Stimulated activated naive CD8-positive, alpha-beta T cell treated with anti-CD3 and anti-CD28 coated beads, Interleukin-15, Interleukin-2, amounts not matched to agents 100 ng/mL and 50 ng/mL, for 24 hours (primary cell): ENCODE data around the gene ZBTB20.

ENCODE experiments used
- H3K27ac Mint-ChIP-seq: one replicate; pipeline ENCODE4 v1.8.0; 2021; ENCODE audit warnings: mild to moderate bottlenecking, mixed read lengths
- H3K27me3 Mint-ChIP-seq: one replicate; pipeline ENCODE4 v1.8.0; 2021; ENCODE audit warnings: mixed read lengths
- H3K36me3 Mint-ChIP-seq: one replicate; pipeline ENCODE4 v1.8.0; 2021; ENCODE audit warnings: low read depth, mixed read lengths
- H3K4me1 Mint-ChIP-seq: one replicate; pipeline ENCODE4 v1.8.0; 2021; ENCODE audit warnings: low read depth, mixed read lengths
- H3K4me3 Mint-ChIP-seq: one replicate; pipeline ENCODE4 v1.8.0; 2021; ENCODE audit warnings: mild to moderate bottlenecking, mixed read lengths
- H3K9me3 Mint-ChIP-seq: one replicate; pipeline ENCODE4 v1.8.0; 2021; ENCODE audit warnings: mixed read lengths

Gene ZBTB20

GRCh38 chr3:114609973-114610630, 537.0 kb downstream of the ZBTB20 start:
- peaks cover 4% of the 10 kb centered on the region for H3K9me3 Mint-ChIP-seq
- H3K4me3 Mint-ChIP-seq: no peak overlapping the region
- H3K27me3 Mint-ChIP-seq: no peaks in the 10 kb centered on the region
- no peaks in the 10 kb centered on the region for H3K4me1 Mint-ChIP-seq
- H3K36me3 Mint-ChIP-seq: no peaks in the 10 kb centered on the region
- no peak overlapping the region for H3K27ac Mint-ChIP-seq

- no peaks in the 10 kb centered on the region for H3K36me3 Mint-ChIP-seq
Observed at GRCh38 chr3:114608293-114608692, 538.8 kb downstream of the ZBTB20 start.

GRCh38 chr3:114606336-114606735, 540.8 kb downstream of the ZBTB20 start:
- H3K27me3 Mint-ChIP-seq: no peaks in the 10 kb centered on the region
- H3K36me3 Mint-ChIP-seq: no peaks in the 10 kb centered on the region
- H3K4me1 Mint-ChIP-seq: no peaks in the 10 kb centered on the region
- H3K27ac Mint-ChIP-seq: no peak overlapping the region
- no peak overlapping the region for H3K4me3 Mint-ChIP-seq
- H3K9me3 Mint-ChIP-seq: no peaks in the 10 kb centered on the region

More at GRCh38 chr3:114608293-114608692, 538.8 kb downstream of the ZBTB20 start:
- Mint-ChIP-seq H3K4me3 (no peak overlapping the region), H3K27me3 (no peaks in the 10 kb centered on the region), H3K27ac (no peak overlapping the region), H3K9me3 (peaks cover 4% of the 10 kb centered on the region), H3K4me1 (no peaks in the 10 kb centered on the region)

GRCh38 chr3:114600571-114600970, 546.5 kb downstream of the ZBTB20 start:
- Mint-ChIP-seq H3K4me1 (no peaks in the 10 kb centered on the region), H3K4me3 (no peak overlapping the region), H3K27me3 (no peaks in the 10 kb centered on the region), H3K27ac (no peak overlapping the region), H3K9me3 (no peaks in the 10 kb centered on the region), H3K36me3 (no peaks in the 10 kb centered on the region)

GRCh38 chr3:114597871-114598270, 549.2 kb downstream of the ZBTB20 start:
- no peak overlapping the region for H3K27ac Mint-ChIP-seq
- H3K36me3 Mint-ChIP-seq: peaks cover 4% of the 10 kb centered on the region
- no peaks in the 10 kb centered on the region for H3K27me3 Mint-ChIP-seq
- H3K9me3 Mint-ChIP-seq: no peaks in the 10 kb centered on the region
- no peaks in the 10 kb centered on the region for H3K4me1 Mint-ChIP-seq
- H3K4me3 Mint-ChIP-seq: no peak overlapping the region

- Mint-ChIP-seq H3K36me3 (peaks cover 4% of the 10 kb centered on the region), H3K9me3 (no peaks in the 10 kb centered on the region), H3K27me3 (no peaks in the 10 kb centered on the region), H3K27ac (no peak overlapping the region), H3K4me3 (no peak overlapping the region), H3K4me1 (no peaks in the 10 kb centered on the region)
Observed at GRCh38 chr3:114597012-114597411, 550.1 kb downstream of the ZBTB20 start.

GRCh38 chr3:114596147-114596546, 550.9 kb downstream of the ZBTB20 start:
- no peak overlapping the region for H3K27ac Mint-ChIP-seq
- H3K9me3 Mint-ChIP-seq: no peaks in the 10 kb centered on the region
- H3K27me3 Mint-ChIP-seq: no peaks in the 10 kb centered on the region

GRCh38 chr3:114595522-114596028, 551.5 kb downstream of the ZBTB20 start:
- peaks cover 6% of the 10 kb centered on the region for H3K4me1 Mint-ChIP-seq
- H3K27ac Mint-ChIP-seq: no peak overlapping the region
- H3K4me3 Mint-ChIP-seq: no peak overlapping the region
- no peaks in the 10 kb centered on the region for H3K9me3 Mint-ChIP-seq
- no peaks in the 10 kb centered on the region for H3K27me3 Mint-ChIP-seq
- H3K36me3 Mint-ChIP-seq: peaks cover 4% of the 10 kb centered on the region

More at GRCh38 chr3:114596147-114596546, 550.9 kb downstream of the ZBTB20 start:
- Mint-ChIP-seq H3K4me1 (peaks cover under 1% of the 10 kb centered on the region), H3K36me3 (peaks cover 4% of the 10 kb centered on the region), H3K4me3 (no peak overlapping the region)

GRCh38 chr3:114590309-114591047, 556.6 kb downstream of the ZBTB20 start:
- H3K36me3 Mint-ChIP-seq: peaks cover 13% of the 10 kb centered on the region
- no peaks in the 10 kb centered on the region for H3K27me3 Mint-ChIP-seq
- H3K4me1 Mint-ChIP-seq: peaks cover 20% of the 10 kb centered on the region
- no peaks in the 10 kb centered on the region for H3K9me3 Mint-ChIP-seq
- no peak overlapping the region for H3K27ac Mint-ChIP-seq
- no peak overlapping the region for H3K4me3 Mint-ChIP-seq

GRCh38 chr3:114587986-114588385, 559.1 kb downstream of the ZBTB20 start:
- Mint-ChIP-seq H3K4me3 (no peak overlapping the region), H3K4me1 (peaks cover 26% of the 10 kb centered on the region), H3K9me3 (no peaks in the 10 kb centered on the region), H3K27me3 (no peaks in the 10 kb centered on the region), H3K36me3 (peaks cover 9% of the 10 kb centered on the region), H3K27ac (no peak overlapping the region)

GRCh38 chr3:114586119-114586518, 561.0 kb downstream of the ZBTB20 start:
- Mint-ChIP-seq H3K4me1 (peaks cover 33% of the 10 kb centered on the region), H3K36me3 (peaks cover 9% of the 10 kb centered on the region), H3K27me3 (no peaks in the 10 kb centered on the region), H3K27ac (no peak overlapping the region), H3K4me3 (no peak overlapping the region), H3K9me3 (no peaks in the 10 kb centered on the region)

GRCh38 chr3:114585687-114586086, 561.4 kb downstream of the ZBTB20 start:
- Mint-ChIP-seq H3K4me1 (peaks cover 28% of the 10 kb centered on the region), H3K27ac (no peak overlapping the region), H3K36me3 (peaks cover 9% of the 10 kb centered on the region), H3K4me3 (no peak overlapping the region), H3K9me3 (no peaks in the 10 kb centered on the region), H3K27me3 (no peaks in the 10 kb centered on the region)

- H3K36me3 Mint-ChIP-seq: peaks cover 9% of the 10 kb centered on the region
- no peaks in the 10 kb centered on the region for H3K9me3 Mint-ChIP-seq
- H3K4me3 Mint-ChIP-seq: no peak overlapping the region
- H3K27me3 Mint-ChIP-seq: no peaks in the 10 kb centered on the region
- peak overlapping the region; percentile 2 for H3K27ac Mint-ChIP-seq
- peaks cover 23% of the 10 kb centered on the region for H3K4me1 Mint-ChIP-seq
Observed at GRCh38 chr3:114584734-114585371, 562.2 kb downstream of the ZBTB20 start.

GRCh38 chr3:114582929-114583328, 564.2 kb downstream of the ZBTB20 start:
- no peaks in the 10 kb centered on the region for H3K9me3 Mint-ChIP-seq
- no peak overlapping the region for H3K27ac Mint-ChIP-seq
- H3K36me3 Mint-ChIP-seq: no peaks in the 10 kb centered on the region
- H3K4me1 Mint-ChIP-seq: peaks cover 13% of the 10 kb centered on the region
- H3K27me3 Mint-ChIP-seq: no peaks in the 10 kb centered on the region
- no peak overlapping the region for H3K4me3 Mint-ChIP-seq
